CD4-positive, alpha-beta T cell (primary cell): ENCODE data around the gene ZC3HAV1L. TPM values are rescaled to one million over a fixed set of nuclear protein-coding genes. Genes with fewer than 3 reads are reported as not detected.
"Not testable (repeated sequence)": the region's sequence is repeated elsewhere in the genome, so short reads cannot be mapped to it uniquely, and the experiment has no call there.

Experiments
- ATAC-seq: fragments of 200-7000 bp; cut with Tn5 transposase; one replicate; pipeline ENCODE4 v1.10.0; 2022; ENCODE audit warnings: mild to moderate bottlenecking; ENCODE audit not compliant: poor library complexity
- CTCF ChIA-PET: fragments of 350-600 bp; sonication (Branson Sonifier 250); formaldehyde crosslinking; loops from one replicate; lab custom pipeline; 2021; ENCODE audit warnings: antibody characterized with exemption, inconsistent platforms; lab: Charles Lee
- POLR2A ChIA-PET: fragments of 350-600 bp; sonication (Branson Sonifier 250); formaldehyde crosslinking; loops from one replicate; lab custom pipeline; 2021; ENCODE audit warnings: antibody characterized with exemption, inconsistent platforms; lab: Charles Lee
- DNase-seq, 14 experiments: peaks; one replicate each; pipeline ENCODE4 v3.0.0-alpha.2; 2013 to 2020; ENCODE audit warnings: mixed read lengths in 2 of 14
- H3K27ac ChIP-seq, 2 donors: one replicate each; pipeline versions ENCODE4 v1.5.1 to v1.7.0; 2013; ENCODE audit warnings: low read length in 2 of 2, low read depth in 1 of 2, mild to moderate bottlenecking in 1 of 2
- H3K27me3 ChIP-seq, 2 experiments: 1 replicate in 1 of 2; 2 replicates in 1 of 2; pipeline versions ENCODE4 v1.6.1 to v1.7.0; 2013; ENCODE audit warnings: low read length in 2 of 2, control low read depth in 1 of 2, mild to moderate bottlenecking in 1 of 2, moderate library complexity in 1 of 2; ENCODE audit not compliant: insufficient read depth in 2 of 2, control insufficient read depth in 1 of 2
- H3K36me3 ChIP-seq: one replicate; pipeline ENCODE4 v1.6.1; 2013; ENCODE audit warnings: low read length, control low read depth; ENCODE audit not compliant: insufficient read depth
- H3K4me1 ChIP-seq: one replicate; pipeline ENCODE4 v1.6.1; 2013; ENCODE audit warnings: low read length, control low read depth; ENCODE audit not compliant: insufficient read depth
- H3K4me3 ChIP-seq: one replicate; pipeline ENCODE4 v1.5.1; 2013; ENCODE audit warnings: mild to moderate bottlenecking, low read length, moderate library complexity
- H3K9me3 ChIP-seq, 2 experiments: 1 replicate in 1 of 2; 2 replicates in 1 of 2; pipeline versions ENCODE4 v1.6.1 to v1.7.0; 2013; ENCODE audit warnings: low read length in 2 of 2, mild to moderate bottlenecking in 2 of 2, control low read depth in 1 of 2, moderate library complexity in 1 of 2; ENCODE audit not compliant: control insufficient read depth in 1 of 2, insufficient read depth in 1 of 2
- H3K27ac Mint-ChIP-seq: one replicate; pipeline ENCODE4 v1.8.0; 2020; ENCODE audit warnings: mixed read lengths
- H3K27me3 Mint-ChIP-seq: one replicate; pipeline ENCODE4 v1.8.0; 2021; ENCODE audit warnings: mixed read lengths
- H3K36me3 Mint-ChIP-seq: one replicate; pipeline ENCODE4 v1.8.0; 2021; ENCODE audit warnings: low read depth, mixed read lengths
- H3K4me1 Mint-ChIP-seq: one replicate; pipeline ENCODE4 v1.8.0; 2021; ENCODE audit warnings: low read depth, mixed read lengths
- H3K4me3 Mint-ChIP-seq: one replicate; pipeline ENCODE4 v1.8.0; 2020; ENCODE audit warnings: mild to moderate bottlenecking, mixed read lengths
- H3K9me3 Mint-ChIP-seq: one replicate; pipeline ENCODE4 v1.8.0; 2020; ENCODE audit warnings: mixed read lengths
- CTCF ChIP-seq: fragments of 200-600 bp; IDR thresholded peaks from one replicate; pipeline ENCODE4 v1.8.0; 2022; ENCODE audit warnings: antibody characterized with exemption, mild to moderate bottlenecking
- intact Hi-C, 2 experiments: fragments of 100-400 bp; cut with DNase I in 1 of 2; cut with micrococcal nuclease in 1 of 2; formaldehyde crosslinking; loops; one replicate each; pipeline versions ENCODE4 v1.15.1 to v1.9.0; 2023 to 2025; cut with DNase I, micrococcal nuclease
- total RNA-seq, 174 experiments: library from RNA in 2 of 174; stranded (reverse) in 2 of 174; gene quantifications; one replicate each; pipeline ENCODE4 v1.2.3 and lab custom pipeline; 2021 to 2026

Gene ZC3HAV1L
- total RNA-seq, 2 experiments from 2014 or later, result 0.44 to 0.50 TPM

- no peaks in the 10 kb centered on the region for H3K27me3 ChIP-seq
- no peaks in the 10 kb centered on the region for H3K9me3 ChIP-seq
- no peaks in the 10 kb centered on the region for H3K36me3 ChIP-seq
- DNase-seq, result no peak
- no peak overlapping the region for H3K27ac ChIP-seq
- no peak overlapping the region for H3K4me3 ChIP-seq
- H3K9me3 Mint-ChIP-seq, result no peaks in the 10 kb centered on the region
- H3K4me1 Mint-ChIP-seq, result peaks cover 18% of the 10 kb centered on the region
- no peak overlapping the region for H3K4me3 Mint-ChIP-seq
- no peak for TF ChIP-seq CTCF
- H3K4me1 ChIP-seq, result peaks cover 22% of the 10 kb centered on the region
- ChIA-PET CTCF (interaction anchor here (1.0 kb wide), 1 partner anchor 16 kb away, joined by 3 read pairs; no protein-coding TSS in a partner anchor), POLR2A (interaction anchor here (1.1 to 3.8 kb wide), 2 partner anchors 10 to 20 kb away, joined by 3 to 14 read pairs; no protein-coding TSS in a partner anchor)
- H3K27ac Mint-ChIP-seq, result no peak overlapping the region
- intact Hi-C loops, result no loop called here
- H3K36me3 Mint-ChIP-seq, result no peaks in the 10 kb centered on the region
- ATAC-seq, result no peak
- no peaks in the 10 kb centered on the region for H3K27me3 Mint-ChIP-seq
Observed at GRCh38 chr7:139032473-139032872, 3.4 kb downstream of the ZC3HAV1L start.

- no peaks in the 10 kb centered on the region for H3K27me3 ChIP-seq
- intact Hi-C loops, result no loop called here
- H3K9me3 ChIP-seq, result no peaks in the 10 kb centered on the region
- no peak overlapping the region for H3K27ac ChIP-seq
- ChIA-PET CTCF (interaction anchor here (1.1 to 1.5 kb wide), 2 partner anchors 10 to 46 kb away, joined by 3 to 5 read pairs; no protein-coding TSS in a partner anchor), POLR2A (no interaction called here)
- Mint-ChIP-seq H3K4me1 (peaks cover 12% of the 10 kb centered on the region), H3K9me3 (no peaks in the 10 kb centered on the region), H3K27me3 (no peaks in the 10 kb centered on the region), H3K4me3 (no peak overlapping the region), H3K36me3 (no peaks in the 10 kb centered on the region), H3K27ac (no peak overlapping the region)
- H3K4me3 ChIP-seq, result no peak overlapping the region
- ATAC-seq (no peak), DNase-seq (no peak)
- H3K4me1 ChIP-seq, result peaks cover 6% of the 10 kb centered on the region
- TF ChIP-seq CTCF, result no peak
- H3K36me3 ChIP-seq, result no peaks in the 10 kb centered on the region
Observed at GRCh38 chr7:139029353-139029752, 6.5 kb downstream of the ZC3HAV1L start.

GRCh38 chr7:139026551-139026950 is 9.3 kb downstream of the ZC3HAV1L start:
- H3K27ac Mint-ChIP-seq, result no peak overlapping the region
- no peaks in the 10 kb centered on the region for H3K4me1 Mint-ChIP-seq
- no peaks in the 10 kb centered on the region for H3K36me3 ChIP-seq
- H3K27me3 Mint-ChIP-seq, result no peaks in the 10 kb centered on the region
- H3K4me3 ChIP-seq, result no peak overlapping the region
- intact Hi-C loops, result no loop called here
- H3K4me1 ChIP-seq, result no peaks in the 10 kb centered on the region
- no peaks in the 10 kb centered on the region for H3K9me3 ChIP-seq
- no peaks in the 10 kb centered on the region for H3K36me3 Mint-ChIP-seq
- DNase-seq, result no peak
- H3K27me3 ChIP-seq, result no peaks in the 10 kb centered on the region
- ChIA-PET CTCF (interaction anchor here (1.2 kb wide), 1 partner anchor 9 kb away, joined by 5 read pairs; no protein-coding TSS in a partner anchor), POLR2A (interaction anchor here (0.7 to 1.2 kb wide), 2 partner anchors 24 to 49 kb away, joined by 3 read pairs; no protein-coding TSS in a partner anchor)
- no peak for TF ChIP-seq CTCF
- ATAC-seq, result no peak
- H3K4me3 Mint-ChIP-seq, result no peak overlapping the region
- H3K9me3 Mint-ChIP-seq, result no peaks in the 10 kb centered on the region
- H3K27ac ChIP-seq, result no peak overlapping the region

- H3K4me3 Mint-ChIP-seq, intact Hi-C loops, H3K4me1 Mint-ChIP-seq, H3K9me3 ChIP-seq, H3K27me3 Mint-ChIP-seq, ATAC-seq, DNase-seq, H3K4me1 ChIP-seq, H3K36me3 Mint-ChIP-seq, H3K27ac Mint-ChIP-seq, H3K4me3 ChIP-seq, H3K9me3 Mint-ChIP-seq, H3K27ac ChIP-seq, H3K36me3 ChIP-seq, H3K27me3 ChIP-seq: not testable (repeated sequence)
- CTCF ChIA-PET, result interaction anchor here (1.0 kb wide), 1 partner anchor 9 kb away, joined by 9 read pairs; no protein-coding TSS in a partner anchor
- POLR2A ChIA-PET, result interaction anchor here (0.6 to 1.2 kb wide), 4 partner anchors 20 to 103 kb away, joined by 3 read pairs; no protein-coding TSS in a partner anchor
Observed at GRCh38 chr7:139025861-139026260, 10.0 kb downstream of the ZC3HAV1L start.
